ENCODE data around the gene RALGAPB. TPM values are rescaled to one million over a fixed set of nuclear protein-coding genes. Genes with fewer than 3 reads are reported as not detected.

The RALGAPB gene
- total RNA-seq, 1 donor = 42.7 TPM

DNA sequence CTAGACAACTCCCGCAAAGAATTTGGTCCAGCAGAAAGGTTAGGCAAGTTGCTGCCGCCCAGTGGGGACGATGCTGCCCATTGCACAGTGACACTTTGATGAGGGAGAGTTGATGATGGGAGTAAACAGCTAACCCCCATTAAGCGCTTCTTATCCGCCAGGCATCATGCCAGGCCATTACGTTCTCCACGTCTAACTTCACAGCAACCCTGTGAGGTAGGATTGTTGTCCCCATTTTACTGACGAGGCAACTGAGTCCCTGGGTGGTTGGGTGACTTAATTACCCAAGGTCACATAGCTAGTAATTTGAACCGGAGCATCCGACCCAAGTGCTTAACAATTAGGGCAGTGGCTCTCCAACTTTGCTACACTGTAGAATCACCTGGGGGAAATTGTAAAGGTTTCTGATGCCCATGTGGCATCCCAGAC is 738 bp downstream of the RALGAPB start:
- peaks cover 56% of the 10 kb centered on the region for H3K79me2 ChIP-seq (ENCODE audit: insufficient read depth, low read length)
- no peak for DNase-seq (ENCODE audit: insufficient read length, low spot score, missing footprints)

GRCh38 chr20:38477747-38478146 is 5.1 kb downstream of the RALGAPB start:
- Histone ChIP-seq H3K27me3 (ENCODE audit: insufficient read depth, low read length) (no peaks in the 10 kb centered on the region), H3K4me1 (ENCODE audit: insufficient read depth, low read length) (peaks cover 9% of the 10 kb centered on the region), H3K9me3 (ENCODE audit: low read depth, low read length) (no peaks in the 10 kb centered on the region), H3K4me3 (ENCODE audit: insufficient read depth, low read length) (no peak overlapping the region), H3K4me2 (ENCODE audit: insufficient read depth, low read length) (no peak overlapping the region), H3K36me3 (ENCODE audit: insufficient read depth, low read length) (no peaks in the 10 kb centered on the region), H4K20me1 (ENCODE audit: insufficient read depth, low read length) (peaks cover 63% of the 10 kb centered on the region), H3K79me2 (ENCODE audit: insufficient read depth, low read length) (peaks cover 88% of the 10 kb centered on the region), H2AFZ (ENCODE audit: low read length) (no peak overlapping the region), H3K27ac (ENCODE audit: low read depth, low read length) (no peak overlapping the region)
- DNase-seq (ENCODE audit: insufficient read length, low spot score, missing footprints) = no peak
- TF ChIP-seq, protein P1, sequence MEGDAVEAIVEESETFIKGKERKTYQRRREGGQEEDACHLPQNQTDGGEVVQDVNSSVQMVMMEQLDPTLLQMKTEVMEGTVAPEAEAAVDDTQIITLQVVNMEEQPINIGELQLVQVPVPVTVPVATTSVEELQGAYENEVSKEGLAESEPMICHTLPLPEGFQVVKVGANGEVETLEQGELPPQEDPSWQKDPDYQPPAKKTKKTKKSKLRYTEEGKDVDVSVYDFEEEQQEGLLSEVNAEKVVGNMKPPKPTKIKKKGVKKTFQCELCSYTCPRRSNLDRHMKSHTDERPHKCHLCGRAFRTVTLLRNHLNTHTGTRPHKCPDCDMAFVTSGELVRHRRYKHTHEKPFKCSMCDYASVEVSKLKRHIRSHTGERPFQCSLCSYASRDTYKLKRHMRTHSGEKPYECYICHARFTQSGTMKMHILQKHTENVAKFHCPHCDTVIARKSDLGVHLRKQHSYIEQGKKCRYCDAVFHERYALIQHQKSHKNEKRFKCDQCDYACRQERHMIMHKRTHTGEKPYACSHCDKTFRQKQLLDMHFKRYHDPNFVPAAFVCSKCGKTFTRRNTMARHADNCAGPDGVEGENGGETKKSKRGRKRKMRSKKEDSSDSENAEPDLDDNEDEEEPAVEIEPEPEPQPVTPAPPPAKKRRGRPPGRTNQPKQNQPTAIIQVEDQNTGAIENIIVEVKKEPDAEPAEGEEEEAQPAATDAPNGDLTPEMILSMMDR (IDR thresholded peaks at IDR 0.05; ENCODE audit: extremely low read depth, low read depth, low read length) = no peak

More for the DNA sequence above, 738 bp downstream of the RALGAPB start:
- peak overlapping the region; percentile 96 for H3K4me2 ChIP-seq (ENCODE audit: insufficient read depth, low read length)
- no peaks in the 10 kb centered on the region for H3K9me3 ChIP-seq (ENCODE audit: low read depth, low read length)
- TF ChIP-seq, protein P1 (IDR thresholded peaks at IDR 0.05; ENCODE audit: extremely low read depth, low read depth, low read length) = peak; percentile 18
- H3K36me3 ChIP-seq (ENCODE audit: insufficient read depth, low read length) = no peaks in the 10 kb centered on the region
- peak overlapping the region; percentile 81 for H2AFZ ChIP-seq (ENCODE audit: low read length)
- H4K20me1 ChIP-seq (ENCODE audit: insufficient read depth, low read length) = peaks cover 48% of the 10 kb centered on the region
- peaks cover 11% of the 10 kb centered on the region for H3K4me1 ChIP-seq (ENCODE audit: insufficient read depth, low read length)
- peak overlapping the region; percentile 60 for H3K27ac ChIP-seq (ENCODE audit: low read depth, low read length)
- H3K4me3 ChIP-seq (ENCODE audit: insufficient read depth, low read length) = peak overlapping the region; percentile 85
- peaks cover 5% of the 10 kb centered on the region for H3K27me3 ChIP-seq (ENCODE audit: insufficient read depth, low read length)

DNA sequence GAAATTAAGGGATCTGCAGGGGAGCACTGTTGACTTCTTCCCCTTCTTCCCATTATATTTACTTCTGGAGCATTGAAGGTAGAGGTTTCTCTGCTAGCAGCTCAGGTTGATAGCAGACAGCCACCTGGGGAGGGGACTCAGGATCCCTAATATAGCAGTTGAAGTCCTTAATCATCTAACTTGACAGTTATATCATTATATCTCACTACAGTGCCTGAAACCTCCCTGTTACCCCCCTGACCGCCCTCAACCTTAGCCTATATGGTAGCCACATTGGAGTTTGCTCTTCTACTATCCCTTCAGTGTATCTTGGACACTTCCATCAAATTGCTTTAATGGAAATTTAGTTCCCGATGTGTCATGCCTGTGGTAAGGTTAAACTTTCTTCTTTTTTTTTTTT is 7.0 kb downstream of the RALGAPB start:
- no peaks in the 10 kb centered on the region for H3K27me3 ChIP-seq (ENCODE audit: insufficient read depth, low read length)
- no peak overlapping the region for H3K27ac ChIP-seq (ENCODE audit: low read depth, low read length)
- H2AFZ ChIP-seq (ENCODE audit: low read length) = no peak overlapping the region
- TF ChIP-seq, protein P1 (IDR thresholded peaks at IDR 0.05; ENCODE audit: extremely low read depth, low read depth, low read length) = no peak
- no peaks in the 10 kb centered on the region for H3K36me3 ChIP-seq (ENCODE audit: insufficient read depth, low read length)
- H3K79me2 ChIP-seq (ENCODE audit: insufficient read depth, low read length) = peaks cover 88% of the 10 kb centered on the region
- no peak for DNase-seq (ENCODE audit: insufficient read length, low spot score, missing footprints)
- H4K20me1 ChIP-seq (ENCODE audit: insufficient read depth, low read length) = peaks cover 60% of the 10 kb centered on the region
- no peaks in the 10 kb centered on the region for H3K4me1 ChIP-seq (ENCODE audit: insufficient read depth, low read length)
- H3K4me3 ChIP-seq (ENCODE audit: insufficient read depth, low read length) = no peak overlapping the region
- H3K9me3 ChIP-seq (ENCODE audit: low read depth, low read length) = no peaks in the 10 kb centered on the region
- no peak overlapping the region for H3K4me2 ChIP-seq (ENCODE audit: insufficient read depth, low read length)

GRCh38 chr20:38485041-38485440 is 12.4 kb downstream of the RALGAPB start:
- DNase-seq (ENCODE audit: insufficient read length, low spot score, missing footprints) = no peak
- Histone ChIP-seq H3K27ac (ENCODE audit: low read depth, low read length) (no peak overlapping the region), H3K36me3 (ENCODE audit: insufficient read depth, low read length) (peaks cover 14% of the 10 kb centered on the region), H2AFZ (ENCODE audit: low read length) (no peak overlapping the region), H3K79me2 (ENCODE audit: insufficient read depth, low read length) (peaks cover 81% of the 10 kb centered on the region), H4K20me1 (ENCODE audit: insufficient read depth, low read length) (peaks cover 38% of the 10 kb centered on the region), H3K4me1 (ENCODE audit: insufficient read depth, low read length) (no peaks in the 10 kb centered on the region), H3K4me2 (ENCODE audit: insufficient read depth, low read length) (no peak overlapping the region), H3K9me3 (ENCODE audit: low read depth, low read length) (no peaks in the 10 kb centered on the region), H3K4me3 (ENCODE audit: insufficient read depth, low read length) (no peak overlapping the region), H3K27me3 (ENCODE audit: insufficient read depth, low read length) (no peaks in the 10 kb centered on the region)
- TF ChIP-seq, protein P1 (IDR thresholded peaks at IDR 0.05; ENCODE audit: extremely low read depth, low read depth, low read length) = no peak
